NT2/D1 (cell line): ENCODE measurements around the gene NOP14.
"Not testable (repeated sequence)": the region's sequence is repeated elsewhere in the genome, so short reads cannot be mapped to it uniquely, and the experiment has no call there.

Source experiments
- DNase-seq: peaks from one replicate; pipeline ENCODE4 v3.0.0-alpha.2; 2011; ENCODE audit warnings: low read depth, low spot score
- H3K27me3 ChIP-seq: 2 replicates; pipeline ENCODE4 v1.6.0; 2011; ENCODE audit warnings: mild to moderate bottlenecking; ENCODE audit not compliant: insufficient read length, insufficient read depth
- H3K36me3 ChIP-seq: 2 replicates; pipeline ENCODE4 v1.6.1; 2011; ENCODE audit warnings: mild to moderate bottlenecking, low read length, mixed read lengths; ENCODE audit not compliant: insufficient read depth, insufficient read length
- H3K4me1 ChIP-seq: 2 replicates; pipeline ENCODE4 v1.5.1; 2011; ENCODE audit not compliant: insufficient read depth, insufficient read length
- H3K4me3 ChIP-seq: 2 replicates; pipeline ENCODE4 v1.5.1; 2011; ENCODE audit warnings: low read depth; ENCODE audit not compliant: insufficient read length
- H3K9ac ChIP-seq: 2 replicates; pipeline ENCODE4 v1.6.0; 2011; ENCODE audit warnings: low read depth; ENCODE audit not compliant: insufficient read length
- H3K9me3 ChIP-seq: 2 replicates; pipeline ENCODE4 v1.5.1; 2011; ENCODE audit warnings: mild to moderate bottlenecking, low read length; ENCODE audit not compliant: insufficient read depth
- SUZ12 ChIP-seq: IDR thresholded peaks from 2 replicates; pipeline ENCODE4 v1.6.1; 2011; ENCODE audit not compliant: insufficient read length, insufficient read depth; ENCODE audit errors: extremely low read depth
- YY1 ChIP-seq: IDR thresholded peaks from 2 replicates; pipeline ENCODE4 v1.6.1; 2011; ENCODE audit not compliant: insufficient read length, insufficient read depth
- ZNF274 ChIP-seq: IDR thresholded peaks from 2 replicates; pipeline ENCODE4 v1.6.1; 2011; ENCODE audit warnings: mild to moderate bottlenecking, low read depth, low read length

NOP14 gene

GRCh38 chr4:2925931-2926860 is 37.0 kb downstream of the NOP14 start:
- no peak for DNase-seq
- no peak for TF ChIP-seq ZNF274
- TF ChIP-seq YY1: no peak
- no peak for TF ChIP-seq SUZ12
- H3K9ac ChIP-seq: no peak overlapping the region
- no peak overlapping the region for H3K4me3 ChIP-seq
- peaks cover 31% of the 10 kb centered on the region for H3K4me1 ChIP-seq
- peaks cover 16% of the 10 kb centered on the region; the same call in 1 of the 2 replicates for H3K9me3 ChIP-seq
- peaks cover 79% of the 10 kb centered on the region for H3K36me3 ChIP-seq
- no peaks in the 10 kb centered on the region for H3K27me3 ChIP-seq

DNA sequence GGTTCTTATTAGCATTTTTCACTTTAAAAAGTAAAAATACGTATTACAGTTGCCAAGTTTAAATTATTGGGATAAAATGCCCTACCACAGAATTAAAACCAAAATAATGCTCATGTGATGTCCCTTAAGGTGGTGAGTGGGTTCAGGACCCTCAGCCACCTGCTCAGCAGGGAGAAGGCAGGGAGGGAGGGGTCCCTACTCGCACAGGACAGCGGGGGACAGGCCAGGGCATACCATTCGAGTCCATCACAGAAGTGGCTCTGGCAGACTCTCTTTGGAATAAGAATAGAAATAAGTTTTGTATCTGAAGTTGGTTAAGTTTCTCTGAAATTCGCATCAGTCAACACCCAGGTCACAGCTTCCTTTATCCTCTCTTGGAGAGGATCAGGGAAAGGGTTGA is 37.7 kb downstream of the NOP14 start:
- DNase-seq: no peak
- H3K4me1 ChIP-seq: peaks cover 27% of the 10 kb centered on the region
- no peak overlapping the region for H3K9ac ChIP-seq
- peaks cover 22% of the 10 kb centered on the region; the same call in 1 of the 2 replicates for H3K9me3 ChIP-seq
- TF ChIP-seq SUZ12 (no peak), ZNF274 (no peak), YY1 (no peak)
- H3K27me3 ChIP-seq: no peaks in the 10 kb centered on the region
- peaks cover 72% of the 10 kb centered on the region for H3K36me3 ChIP-seq
- no peak overlapping the region for H3K4me3 ChIP-seq

DNA sequence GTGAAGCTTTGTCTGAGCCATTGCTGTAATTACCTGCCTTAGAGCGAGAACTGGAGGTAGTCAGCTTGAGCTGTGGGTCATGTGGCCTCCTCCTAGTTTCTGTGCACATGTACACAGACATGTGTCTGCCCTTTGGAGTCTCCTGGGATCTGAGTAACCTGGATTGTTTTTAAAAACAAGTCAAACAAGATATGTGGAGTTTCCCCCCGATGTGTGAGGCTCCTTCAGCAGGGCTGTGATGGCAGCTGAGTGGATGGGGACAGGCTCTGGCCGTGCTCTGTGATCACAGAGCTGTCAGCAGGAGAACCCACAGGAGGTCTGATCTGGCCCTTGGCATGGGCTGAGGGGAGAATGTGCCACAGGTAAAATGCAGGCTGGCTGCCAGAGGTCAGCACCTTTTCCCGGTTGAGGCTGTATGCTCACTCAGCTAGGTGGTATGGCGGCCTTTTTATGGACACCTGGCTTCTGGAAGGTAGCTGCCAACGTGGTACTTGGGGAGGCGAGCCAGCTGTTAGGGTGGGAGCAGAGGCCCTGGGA is 38.4 kb downstream of the NOP14 start:
- DNase-seq: no peak
- peaks cover 26% of the 10 kb centered on the region; the same call in 1 of the 2 replicates for H3K9me3 ChIP-seq
- peak overlapping the region; percentile 18 for H3K9ac ChIP-seq
- H3K27me3 ChIP-seq: no peaks in the 10 kb centered on the region
- peaks cover 65% of the 10 kb centered on the region for H3K36me3 ChIP-seq
- TF ChIP-seq ZNF274 (no peak), YY1 (no peak), SUZ12 (no peak)
- H3K4me1 ChIP-seq: peaks cover 27% of the 10 kb centered on the region
- no peak overlapping the region for H3K4me3 ChIP-seq

DNA sequence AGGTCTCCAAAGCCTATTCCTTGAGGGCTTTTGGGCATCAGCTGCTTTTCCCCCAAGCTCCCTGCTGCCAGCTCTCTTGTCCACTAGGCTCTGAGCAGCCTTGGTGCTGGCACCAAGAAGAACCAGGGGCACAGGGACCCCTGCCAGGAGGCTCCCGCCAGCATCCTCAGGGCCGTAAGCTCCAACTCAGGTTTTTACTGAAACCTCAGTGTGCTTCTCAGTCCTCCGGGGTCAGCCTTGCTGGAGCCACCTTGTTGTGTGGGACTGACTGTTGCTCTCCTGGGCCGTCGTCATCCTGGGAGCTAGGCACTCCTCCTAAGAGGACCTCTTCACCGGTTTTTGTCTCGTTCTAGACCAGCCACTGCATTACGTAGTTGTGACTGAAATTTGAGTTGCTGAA is 38.9 kb downstream of the NOP14 start:
- Histone ChIP-seq H3K9me3 (peaks cover 26% of the 10 kb centered on the region; the same call in 1 of the 2 replicates), H3K4me1 (peaks cover 27% of the 10 kb centered on the region), H3K36me3 (peaks cover 60% of the 10 kb centered on the region), H3K4me3 (no peak overlapping the region), H3K9ac (no peak overlapping the region), H3K27me3 (no peaks in the 10 kb centered on the region)
- TF ChIP-seq YY1 (no peak), ZNF274 (no peak), SUZ12 (no peak)
- DNase-seq: no peak

DNA sequence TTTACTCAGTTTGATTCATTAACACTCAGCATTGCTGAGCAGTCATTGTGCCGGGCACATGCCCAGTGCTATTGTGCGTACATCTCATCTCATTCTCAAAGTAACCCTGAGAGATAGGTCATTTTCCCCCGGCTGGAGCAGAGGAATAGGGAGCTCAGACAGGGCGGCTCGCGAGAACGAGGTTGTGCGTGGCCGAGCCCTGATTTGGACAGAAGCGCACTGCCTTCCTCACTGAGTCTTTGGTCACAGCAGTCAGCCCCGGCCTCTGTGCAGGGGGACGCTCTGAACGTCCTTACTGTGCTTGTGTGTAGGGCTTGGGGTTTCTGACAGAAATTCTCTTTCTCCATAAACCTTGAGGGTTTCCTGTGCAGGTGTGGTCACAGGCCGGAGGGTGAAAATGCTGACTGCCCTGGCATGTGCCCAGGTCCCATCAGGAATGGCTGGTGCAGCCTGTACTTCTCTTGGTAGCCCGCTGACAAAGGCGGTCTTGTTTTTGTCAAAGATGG is 39.5 kb downstream of the NOP14 start:
- Histone ChIP-seq H3K9ac (no peak overlapping the region), H3K36me3 (peaks cover 56% of the 10 kb centered on the region), H3K4me1 (peaks cover 25% of the 10 kb centered on the region), H3K9me3 (peaks cover 26% of the 10 kb centered on the region; the same call in 1 of the 2 replicates), H3K27me3 (no peaks in the 10 kb centered on the region), H3K4me3 (no peak overlapping the region)
- TF ChIP-seq YY1: no peak
- no peak for TF ChIP-seq ZNF274
- TF ChIP-seq SUZ12: no peak
- DNase-seq: no peak

DNA sequence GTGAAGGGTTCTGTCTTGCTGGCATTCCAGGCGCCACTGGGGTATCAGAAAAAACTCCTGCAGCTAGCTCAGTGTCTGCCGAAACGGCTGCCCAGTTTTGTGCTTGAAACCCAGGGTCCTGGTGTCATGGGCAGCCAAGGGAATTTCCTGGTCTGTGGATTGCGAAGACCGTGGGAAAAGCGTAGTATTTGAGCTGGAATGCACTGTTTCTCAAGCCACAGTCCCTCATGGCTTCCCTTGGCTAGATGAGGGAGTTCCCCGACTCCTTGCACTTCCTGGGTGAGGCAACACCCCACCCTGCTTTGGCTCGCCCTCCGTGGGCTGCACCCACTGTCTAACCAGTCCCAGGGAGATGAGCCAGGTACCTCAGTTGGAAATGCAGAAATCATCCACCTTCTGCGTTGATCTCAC is 40.1 kb downstream of the NOP14 start:
- TF ChIP-seq SUZ12: no peak
- TF ChIP-seq YY1: no peak
- no peak for TF ChIP-seq ZNF274
- no peak for DNase-seq

DNA sequence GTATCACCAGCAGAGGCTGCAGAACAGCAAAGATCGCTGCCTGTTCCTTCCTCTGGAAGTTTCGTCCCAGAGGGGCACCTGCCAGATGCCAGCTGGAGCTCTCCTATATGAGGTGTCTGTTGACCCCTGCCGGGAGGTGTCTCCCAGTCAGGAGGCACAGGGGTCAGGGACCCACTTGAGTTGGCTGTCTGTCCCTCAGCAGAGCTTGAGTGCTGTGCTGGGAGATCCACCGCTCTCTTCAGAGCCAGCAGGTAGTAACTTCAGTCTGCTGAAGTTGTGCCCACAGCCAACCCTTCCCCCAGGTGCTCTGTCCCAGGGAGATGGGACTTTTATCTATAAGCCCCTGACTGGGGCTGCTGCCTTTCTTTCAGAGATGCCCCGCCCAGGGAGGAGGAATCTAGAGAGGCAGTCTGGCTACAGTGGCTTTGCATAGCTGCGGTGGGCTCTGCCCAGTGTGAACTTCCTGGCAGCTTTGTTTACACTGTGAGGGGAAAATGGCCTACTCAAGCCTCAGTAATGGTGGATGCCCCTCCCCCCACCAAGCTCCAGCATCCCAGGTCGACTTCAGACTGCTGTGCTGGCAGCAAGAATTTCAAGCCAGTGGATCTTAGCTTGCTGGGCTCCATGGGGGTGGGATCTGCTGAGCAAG is 40.6 kb downstream of the NOP14 start:
- H3K4me1 ChIP-seq: peaks cover 22% of the 10 kb centered on the region
- H3K36me3 ChIP-seq: peaks cover 46% of the 10 kb centered on the region
- H3K27me3 ChIP-seq, H3K4me3 ChIP-seq: not testable (repeated sequence)
- peak overlapping the region; percentile 17 for H3K9ac ChIP-seq
- peaks cover 26% of the 10 kb centered on the region; the same call in 1 of the 2 replicates for H3K9me3 ChIP-seq
- peak; percentile 87 for DNase-seq

More for the DNA sequence above, 40.1 kb downstream of the NOP14 start:
- Histone ChIP-seq H3K9me3 (peaks cover 26% of the 10 kb centered on the region; the same call in 1 of the 2 replicates), H3K36me3 (peaks cover 52% of the 10 kb centered on the region), H3K4me3 (no peak overlapping the region), H3K27me3 (no peaks in the 10 kb centered on the region), H3K4me1 (peaks cover 22% of the 10 kb centered on the region), H3K9ac (peak overlapping the region; percentile 51)

GRCh38 chr4:2918714-2919113 is 44.5 kb downstream of the NOP14 start:
- not testable (repeated sequence) for H3K9ac ChIP-seq, H3K27me3 ChIP-seq, H3K4me3 ChIP-seq, H3K4me1 ChIP-seq, DNase-seq
- peaks cover 19% of the 10 kb centered on the region; the same call in 1 of the 2 replicates for H3K9me3 ChIP-seq
- peaks cover 36% of the 10 kb centered on the region for H3K36me3 ChIP-seq

DNA sequence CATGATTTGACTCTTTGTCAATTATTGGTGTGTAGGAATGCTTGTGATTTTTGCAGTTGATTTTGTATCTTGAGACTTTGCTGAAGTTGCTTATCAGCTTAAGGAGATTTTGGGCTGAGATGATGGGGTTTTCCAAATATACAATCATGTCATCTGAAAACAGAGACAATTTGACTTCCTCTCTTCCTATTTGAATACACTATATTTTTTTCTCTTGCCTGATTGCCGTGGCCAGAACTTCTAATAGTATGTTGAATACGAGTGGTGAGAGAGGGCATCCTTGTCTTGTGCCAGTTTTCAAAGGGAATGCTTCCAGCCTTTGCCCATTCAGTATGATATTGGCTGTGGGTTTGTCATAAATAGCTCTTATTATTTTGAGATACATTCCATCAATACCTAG is 44.9 kb downstream of the NOP14 start:
- H3K36me3 ChIP-seq: peaks cover 36% of the 10 kb centered on the region
- not testable (repeated sequence) for DNase-seq, H3K4me1 ChIP-seq, H3K27me3 ChIP-seq, H3K9ac ChIP-seq, H3K4me3 ChIP-seq
- H3K9me3 ChIP-seq: peaks cover 15% of the 10 kb centered on the region; the same call in 1 of the 2 replicates

GRCh38 chr4:2916696-2917095 is 46.5 kb downstream of the NOP14 start:
- peaks cover 10% of the 10 kb centered on the region; the same call in 1 of the 2 replicates for H3K9me3 ChIP-seq
- H3K36me3 ChIP-seq: peaks cover 49% of the 10 kb centered on the region
- not testable (repeated sequence) for H3K4me1 ChIP-seq, DNase-seq, H3K4me3 ChIP-seq, H3K9ac ChIP-seq, H3K27me3 ChIP-seq
